GM12801 (cell line): Measurements from ENCODE around the gene DNAH11.

ENCODE experiments used
- TF ChIP-seq, protein P1 (sequence below): IDR thresholded peaks from one replicate; pipeline ENCODE4 v1.5.1; 2011; ENCODE audit warnings: control low read depth; ENCODE audit not compliant: insufficient read length; ENCODE audit errors: extremely low read depth

DNAH11 gene

DNA sequence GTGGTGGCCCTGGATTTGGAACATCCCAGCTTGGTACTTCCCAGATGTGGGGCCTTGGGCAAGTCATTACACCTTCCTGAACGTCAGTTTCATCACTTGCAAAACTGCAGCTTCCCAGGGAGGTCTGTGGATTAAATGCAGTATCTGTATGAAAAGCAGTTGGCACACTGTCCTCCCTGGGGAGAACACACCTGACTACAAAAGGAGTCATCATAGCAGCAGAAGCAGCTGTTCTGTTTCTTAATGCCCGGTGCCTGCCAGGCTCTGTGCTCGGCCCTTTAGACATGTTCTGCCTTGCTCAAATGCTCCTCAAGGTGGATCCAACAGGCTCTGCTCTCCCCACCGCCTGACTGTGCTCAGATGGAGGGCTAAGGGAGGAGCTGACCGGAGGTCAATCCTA, 371.8 kb downstream of the DNAH11 start:
- TF ChIP-seq, protein P1, sequence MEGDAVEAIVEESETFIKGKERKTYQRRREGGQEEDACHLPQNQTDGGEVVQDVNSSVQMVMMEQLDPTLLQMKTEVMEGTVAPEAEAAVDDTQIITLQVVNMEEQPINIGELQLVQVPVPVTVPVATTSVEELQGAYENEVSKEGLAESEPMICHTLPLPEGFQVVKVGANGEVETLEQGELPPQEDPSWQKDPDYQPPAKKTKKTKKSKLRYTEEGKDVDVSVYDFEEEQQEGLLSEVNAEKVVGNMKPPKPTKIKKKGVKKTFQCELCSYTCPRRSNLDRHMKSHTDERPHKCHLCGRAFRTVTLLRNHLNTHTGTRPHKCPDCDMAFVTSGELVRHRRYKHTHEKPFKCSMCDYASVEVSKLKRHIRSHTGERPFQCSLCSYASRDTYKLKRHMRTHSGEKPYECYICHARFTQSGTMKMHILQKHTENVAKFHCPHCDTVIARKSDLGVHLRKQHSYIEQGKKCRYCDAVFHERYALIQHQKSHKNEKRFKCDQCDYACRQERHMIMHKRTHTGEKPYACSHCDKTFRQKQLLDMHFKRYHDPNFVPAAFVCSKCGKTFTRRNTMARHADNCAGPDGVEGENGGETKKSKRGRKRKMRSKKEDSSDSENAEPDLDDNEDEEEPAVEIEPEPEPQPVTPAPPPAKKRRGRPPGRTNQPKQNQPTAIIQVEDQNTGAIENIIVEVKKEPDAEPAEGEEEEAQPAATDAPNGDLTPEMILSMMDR: no peak

DNA sequence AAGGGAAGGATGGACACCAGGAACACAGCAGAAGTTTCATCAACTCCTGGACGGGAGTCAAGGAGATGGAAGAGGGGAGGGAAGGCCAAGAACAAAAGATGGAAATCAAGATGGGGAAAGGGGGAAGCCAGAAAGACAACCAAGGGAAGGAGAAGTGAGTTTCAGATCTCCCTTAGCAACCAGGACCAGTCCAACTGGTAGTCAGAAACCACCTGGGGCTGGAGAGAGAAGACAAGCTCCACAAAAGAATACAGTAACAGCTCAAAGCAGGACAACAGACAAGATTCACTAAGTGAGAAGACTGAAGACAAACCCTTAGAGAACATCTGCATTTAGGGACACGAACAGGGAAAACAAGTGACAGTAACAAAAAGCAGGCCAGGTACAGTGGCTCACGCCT, 372.3 kb downstream of the DNAH11 start:
- TF ChIP-seq, protein P1: no peak

DNA sequence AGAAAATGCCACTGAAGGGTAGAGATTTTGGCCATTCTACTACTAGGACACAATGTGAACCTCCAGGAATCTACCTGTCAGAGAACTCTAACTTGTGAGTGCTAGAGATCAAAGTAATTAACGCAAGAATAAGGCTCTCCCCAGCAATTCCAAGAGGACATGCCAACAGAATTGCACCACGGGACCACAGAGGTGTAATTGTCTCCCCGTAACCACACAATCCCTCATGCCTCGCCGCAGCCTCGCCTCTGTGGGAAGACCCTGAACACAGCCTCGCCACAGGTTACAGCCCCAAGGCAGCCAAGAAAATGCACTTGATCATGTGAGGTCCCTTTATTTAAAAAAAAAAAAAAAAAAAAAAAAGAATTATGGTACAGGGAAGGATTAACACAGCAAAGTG, 373.3 kb downstream of the DNAH11 start:
- TF ChIP-seq, protein P1: no peak

DNA sequence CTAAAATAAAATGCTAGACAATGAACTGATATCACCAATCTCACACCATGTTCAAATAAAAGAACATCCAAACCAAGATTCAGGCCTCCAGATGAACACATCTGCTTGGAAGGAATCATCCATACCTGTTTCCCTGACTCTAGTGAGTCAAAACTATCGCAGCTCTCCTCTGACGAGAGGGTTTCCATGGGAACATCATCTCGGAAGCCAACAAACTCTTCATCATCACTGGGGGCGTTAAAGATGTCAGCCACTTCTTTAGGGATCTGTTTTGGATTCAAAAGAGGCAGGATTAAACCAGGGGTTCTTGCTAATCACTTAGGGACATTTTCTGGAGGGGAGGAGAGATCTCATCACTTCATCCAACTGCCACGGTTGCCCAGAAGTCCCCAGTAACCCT, 373.8 kb downstream of the DNAH11 start:
- TF ChIP-seq, protein P1: no peak

DNA sequence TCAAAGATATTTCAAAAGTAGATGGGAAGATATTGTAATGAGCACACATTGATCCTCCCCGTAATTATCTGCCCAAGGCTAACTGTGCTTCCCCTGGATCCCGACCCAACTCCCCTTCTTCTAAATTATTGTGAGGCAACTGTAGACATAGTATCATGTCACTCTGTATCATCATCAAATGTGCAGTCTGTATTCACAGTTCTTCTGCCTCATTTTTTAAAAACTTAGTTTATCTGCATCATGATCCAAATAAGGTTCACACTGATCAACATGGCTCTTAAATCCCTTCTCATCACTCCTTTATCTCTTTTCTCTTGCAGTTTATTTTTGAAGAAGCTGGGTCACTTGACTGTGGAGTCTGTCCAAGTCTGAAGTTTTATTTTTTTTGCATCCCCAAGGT, 375.4 kb downstream of the DNAH11 start:
- TF ChIP-seq, protein P1: no peak

DNA sequence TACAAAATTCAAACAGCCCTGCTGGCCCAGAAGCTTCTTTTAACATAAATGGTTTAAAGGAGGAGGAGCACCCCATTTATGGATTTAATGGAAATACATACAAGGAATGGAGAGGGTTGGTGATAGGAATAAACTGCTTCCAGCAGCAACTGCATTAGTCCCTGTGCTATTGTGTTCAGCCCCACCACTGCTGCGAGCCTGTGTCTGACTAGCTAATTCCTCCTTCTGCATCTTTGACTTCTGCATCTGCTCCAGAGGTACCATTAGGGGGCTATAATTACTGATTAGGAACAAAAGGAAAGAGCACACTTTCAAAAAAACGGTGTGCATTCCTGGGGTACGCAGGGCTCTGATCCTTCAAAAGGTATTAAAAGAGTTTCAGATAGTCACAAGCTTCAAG, 378.1 kb downstream of the DNAH11 start:
- TF ChIP-seq, protein P1: no peak

DNA sequence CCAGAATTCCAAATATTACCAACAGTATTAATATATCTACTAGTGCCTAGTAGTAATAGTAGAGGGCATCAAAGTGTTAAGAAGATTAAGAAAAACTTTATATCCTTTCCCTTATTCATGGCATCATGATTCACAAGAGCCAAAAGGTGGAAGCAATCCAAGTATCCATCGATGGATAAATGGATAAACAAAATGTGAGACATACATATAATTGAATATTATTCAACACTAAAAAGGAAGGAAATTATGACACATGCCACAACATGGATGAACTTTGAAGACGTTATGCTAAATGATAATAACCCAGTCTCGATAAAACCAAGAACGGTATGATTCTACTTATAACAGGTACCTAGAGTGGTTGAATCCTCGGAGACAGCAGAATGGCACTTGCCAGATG, 379.8 kb downstream of the DNAH11 start:
- TF ChIP-seq, protein P1: no peak

DNA sequence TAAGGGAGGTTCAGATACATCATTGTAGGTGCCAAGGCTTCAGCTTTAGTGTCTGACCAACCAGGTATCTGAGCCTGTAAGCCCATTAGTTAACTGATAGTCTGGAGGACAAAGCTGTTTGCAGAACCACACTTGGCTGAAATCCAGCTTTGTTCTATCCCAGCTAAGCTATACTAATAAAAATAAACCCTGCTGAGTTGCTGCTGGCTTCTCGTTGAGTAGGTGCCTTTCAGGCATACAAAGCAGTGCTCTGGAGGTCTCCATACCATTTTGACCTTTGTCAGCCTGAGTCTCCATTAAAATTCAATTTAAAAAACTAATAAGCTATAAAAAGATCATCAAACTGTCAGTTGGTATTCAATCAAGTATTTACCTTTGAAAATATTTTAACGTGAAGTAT, 380.8 kb downstream of the DNAH11 start:
- TF ChIP-seq, protein P1: no peak
